ENCODE measurements around the gene ADD1.

The ADD1 gene, protein sequence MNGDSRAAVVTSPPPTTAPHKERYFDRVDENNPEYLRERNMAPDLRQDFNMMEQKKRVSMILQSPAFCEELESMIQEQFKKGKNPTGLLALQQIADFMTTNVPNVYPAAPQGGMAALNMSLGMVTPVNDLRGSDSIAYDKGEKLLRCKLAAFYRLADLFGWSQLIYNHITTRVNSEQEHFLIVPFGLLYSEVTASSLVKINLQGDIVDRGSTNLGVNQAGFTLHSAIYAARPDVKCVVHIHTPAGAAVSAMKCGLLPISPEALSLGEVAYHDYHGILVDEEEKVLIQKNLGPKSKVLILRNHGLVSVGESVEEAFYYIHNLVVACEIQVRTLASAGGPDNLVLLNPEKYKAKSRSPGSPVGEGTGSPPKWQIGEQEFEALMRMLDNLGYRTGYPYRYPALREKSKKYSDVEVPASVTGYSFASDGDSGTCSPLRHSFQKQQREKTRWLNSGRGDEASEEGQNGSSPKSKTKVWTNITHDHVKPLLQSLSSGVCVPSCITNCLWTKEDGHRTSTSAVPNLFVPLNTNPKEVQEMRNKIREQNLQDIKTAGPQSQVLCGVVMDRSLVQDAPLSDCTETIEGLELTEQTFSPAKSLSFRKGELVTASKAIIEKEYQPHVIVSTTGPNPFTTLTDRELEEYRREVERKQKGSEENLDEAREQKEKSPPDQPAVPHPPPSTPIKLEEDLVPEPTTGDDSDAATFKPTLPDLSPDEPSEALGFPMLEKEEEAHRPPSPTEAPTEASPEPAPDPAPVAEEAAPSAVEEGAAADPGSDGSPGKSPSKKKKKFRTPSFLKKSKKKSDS

DNA sequence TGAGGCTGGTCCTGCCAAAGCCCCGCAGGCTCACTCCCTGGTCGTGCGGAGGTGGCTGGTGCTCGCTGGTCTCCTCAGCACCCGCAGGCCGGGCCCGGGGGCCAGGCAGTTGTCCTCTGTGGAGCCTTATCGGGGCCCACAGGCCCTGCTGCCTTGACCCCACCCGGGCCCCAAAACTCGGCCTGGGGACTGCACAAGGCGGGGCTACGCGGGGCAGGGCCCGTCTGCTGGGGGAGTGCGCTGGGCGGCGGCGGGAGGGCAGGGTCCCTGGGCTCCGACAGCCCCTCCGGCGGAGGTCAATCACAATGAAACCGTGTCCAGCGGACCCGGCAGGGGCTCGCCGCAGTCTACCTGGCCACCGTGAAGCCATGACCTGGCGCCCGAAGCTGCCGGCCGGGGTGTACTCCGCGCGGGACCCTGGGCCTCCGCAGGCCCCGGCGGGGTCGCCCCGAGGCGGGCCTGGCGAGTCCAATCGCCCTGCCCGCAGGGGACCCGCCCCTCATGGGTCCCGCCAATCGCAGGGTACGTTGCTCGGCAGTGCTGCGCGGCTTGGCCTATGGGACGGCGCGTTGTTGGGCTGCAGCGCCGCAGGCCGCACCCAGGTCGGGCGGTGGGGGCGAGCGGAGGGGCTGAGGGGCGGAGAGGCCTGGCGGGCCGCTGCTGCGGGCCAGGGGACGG is at the start of gene ADD1:
TSS of gene ADD1 (plus strand) at position 582 of the 678 bp plus-strand sequence. CDS start 32,072 bp downstream, outside the sequence.
- DNase-seq = peak; percentile 88 to 90

DNA sequence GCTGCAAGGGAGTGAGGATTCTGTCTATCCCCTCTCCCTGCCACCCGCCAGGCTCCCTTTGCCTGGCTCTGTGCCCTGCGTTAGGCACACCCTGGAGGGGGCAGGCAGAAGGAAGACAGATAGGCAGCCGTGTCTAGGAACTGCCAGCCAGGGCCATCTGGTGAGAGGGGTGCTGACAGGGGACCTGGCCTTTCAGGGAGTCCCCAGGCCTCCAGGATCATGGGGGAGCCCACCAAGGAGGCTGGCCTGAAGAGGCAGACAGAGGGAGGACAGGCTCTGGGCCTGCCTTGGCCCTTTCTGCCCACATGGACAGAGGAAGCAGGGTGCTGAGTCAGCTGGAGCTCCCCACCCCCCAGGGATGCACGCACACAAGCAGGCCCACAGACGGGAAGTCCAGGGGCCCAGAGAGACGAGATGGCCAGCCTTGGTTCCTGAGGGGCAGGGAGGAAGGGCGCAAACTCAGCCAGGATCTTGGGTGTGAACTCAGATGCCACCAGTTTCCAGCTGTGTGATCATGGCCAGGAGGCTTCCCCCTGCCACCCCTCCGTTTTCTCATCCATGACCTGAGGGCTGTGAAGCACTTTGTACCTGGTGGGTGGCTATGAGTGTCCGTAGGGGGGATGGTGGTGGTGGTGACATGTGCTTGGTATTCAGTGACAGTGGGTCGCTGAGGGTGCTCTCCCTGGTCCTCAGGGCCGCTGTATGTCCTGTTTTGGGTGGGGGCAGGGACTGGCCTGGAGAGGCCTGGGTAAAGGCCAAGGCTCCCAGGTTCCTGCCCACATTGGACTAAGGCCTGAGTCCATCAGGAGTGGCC is 49.0 kb upstream of the ADD1 start:
- no peak for DNase-seq

DNA sequence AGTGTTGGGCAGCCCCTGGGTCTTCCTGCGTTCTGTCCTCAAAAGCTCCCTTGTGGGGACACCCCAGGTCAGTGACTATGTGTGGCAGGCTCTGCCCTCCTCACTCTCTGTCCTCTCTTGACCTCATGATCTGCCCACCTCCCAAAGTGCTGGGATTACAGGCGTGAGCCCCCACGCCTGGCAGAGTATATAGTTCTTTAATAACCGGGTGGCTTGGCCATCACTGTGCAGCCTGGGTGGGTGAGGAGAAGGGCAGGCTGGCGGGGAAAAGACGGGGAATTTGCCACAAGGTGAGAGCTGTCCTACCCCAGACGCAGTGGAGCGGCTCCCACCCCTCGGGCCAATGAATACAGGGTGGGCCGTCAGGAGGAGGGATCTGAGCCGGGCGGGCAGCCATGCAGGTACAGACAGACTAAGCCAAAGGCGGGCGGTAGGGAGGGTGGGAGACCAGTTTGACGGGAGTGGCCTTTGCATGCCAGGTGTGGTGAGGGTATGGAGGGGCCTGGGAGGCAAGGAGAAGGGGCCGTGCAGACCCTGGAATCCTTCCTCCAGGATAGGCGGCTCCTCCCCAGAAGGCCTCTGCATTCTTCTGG is 48.2 kb upstream of the ADD1 start:
- no peak for DNase-seq

DNA sequence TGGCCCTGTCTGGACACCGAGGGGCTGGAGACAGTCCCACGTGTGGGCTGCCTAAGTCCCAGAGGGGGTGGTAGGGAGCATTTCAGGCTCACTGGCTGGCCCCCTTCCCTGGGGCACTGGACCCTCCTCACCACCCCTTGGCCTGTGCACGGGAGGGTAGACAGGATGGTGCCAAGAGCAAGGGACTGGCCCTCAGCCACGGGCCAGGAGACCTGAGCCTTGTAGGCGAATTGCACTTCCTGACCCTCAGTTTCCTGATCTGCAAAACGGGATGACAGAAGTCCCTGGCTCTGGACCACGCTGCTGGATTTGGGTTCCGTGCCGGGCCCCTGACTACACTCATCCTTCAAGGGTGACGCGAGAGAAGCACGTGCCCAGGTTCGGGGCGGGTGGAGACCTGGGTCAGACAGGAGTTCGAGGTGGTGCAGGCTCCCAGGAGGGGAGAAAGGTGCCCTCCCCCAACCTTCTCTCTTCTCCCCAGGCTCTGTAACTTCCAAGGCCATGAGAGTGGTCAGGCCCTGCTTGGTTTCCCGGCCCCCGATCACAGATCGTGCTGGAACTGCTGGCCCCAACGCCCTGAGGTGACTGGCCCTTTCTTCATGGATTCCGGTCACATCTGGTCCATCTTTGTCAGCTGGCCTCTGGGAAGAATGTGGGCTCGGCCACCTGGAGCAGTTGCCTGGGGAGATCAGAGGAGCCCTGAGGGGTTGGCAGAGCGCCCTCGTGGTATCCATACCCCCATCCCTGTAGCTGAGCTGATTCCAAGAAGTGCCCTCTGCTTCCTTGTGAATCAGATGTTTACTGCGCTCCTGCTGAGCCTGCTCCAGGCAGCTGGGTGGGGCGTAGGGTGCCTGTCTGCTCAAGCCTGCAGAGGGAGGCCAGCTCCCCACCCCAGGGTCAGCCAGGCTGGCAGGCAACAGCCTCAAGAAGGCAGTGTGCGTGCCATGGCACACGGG is 47.5 kb upstream of the ADD1 start:
- DNase-seq = no peak

DNA sequence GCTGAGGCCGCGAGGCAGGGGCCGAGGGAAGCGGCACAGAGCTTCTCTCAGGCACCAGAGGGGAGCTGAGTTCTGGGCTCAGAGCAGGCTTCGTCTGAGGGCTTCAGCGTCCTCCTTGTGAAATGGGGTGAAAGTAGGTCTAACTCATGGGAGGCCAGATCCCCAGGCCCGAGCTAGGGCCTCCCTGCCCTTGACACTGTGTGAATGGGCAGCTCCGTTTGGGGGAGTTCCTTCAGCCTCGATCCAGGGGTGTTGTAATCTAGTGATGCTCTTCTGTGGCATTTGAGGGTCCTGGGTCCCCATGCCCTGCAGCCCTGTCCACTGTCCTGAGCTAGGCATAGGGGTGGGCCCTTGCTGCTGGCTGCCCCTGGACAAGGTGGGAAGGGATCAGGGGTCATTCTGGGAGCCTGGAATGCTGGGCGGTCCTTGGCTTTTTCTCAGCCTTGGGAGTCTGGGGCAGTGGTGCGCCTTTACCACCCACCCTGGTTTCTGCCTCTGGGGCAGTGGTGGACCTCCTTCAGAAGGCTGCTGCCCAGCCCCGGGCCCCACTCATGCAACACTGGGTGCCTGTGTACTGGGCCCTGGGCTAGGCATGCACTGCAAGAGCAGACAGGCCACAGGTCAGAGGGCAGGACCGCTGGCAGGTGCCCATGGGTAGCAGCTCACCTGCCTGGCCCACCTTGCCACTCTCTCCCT is 46.6 kb upstream of the ADD1 start:
- DNase-seq = no peak

DNA sequence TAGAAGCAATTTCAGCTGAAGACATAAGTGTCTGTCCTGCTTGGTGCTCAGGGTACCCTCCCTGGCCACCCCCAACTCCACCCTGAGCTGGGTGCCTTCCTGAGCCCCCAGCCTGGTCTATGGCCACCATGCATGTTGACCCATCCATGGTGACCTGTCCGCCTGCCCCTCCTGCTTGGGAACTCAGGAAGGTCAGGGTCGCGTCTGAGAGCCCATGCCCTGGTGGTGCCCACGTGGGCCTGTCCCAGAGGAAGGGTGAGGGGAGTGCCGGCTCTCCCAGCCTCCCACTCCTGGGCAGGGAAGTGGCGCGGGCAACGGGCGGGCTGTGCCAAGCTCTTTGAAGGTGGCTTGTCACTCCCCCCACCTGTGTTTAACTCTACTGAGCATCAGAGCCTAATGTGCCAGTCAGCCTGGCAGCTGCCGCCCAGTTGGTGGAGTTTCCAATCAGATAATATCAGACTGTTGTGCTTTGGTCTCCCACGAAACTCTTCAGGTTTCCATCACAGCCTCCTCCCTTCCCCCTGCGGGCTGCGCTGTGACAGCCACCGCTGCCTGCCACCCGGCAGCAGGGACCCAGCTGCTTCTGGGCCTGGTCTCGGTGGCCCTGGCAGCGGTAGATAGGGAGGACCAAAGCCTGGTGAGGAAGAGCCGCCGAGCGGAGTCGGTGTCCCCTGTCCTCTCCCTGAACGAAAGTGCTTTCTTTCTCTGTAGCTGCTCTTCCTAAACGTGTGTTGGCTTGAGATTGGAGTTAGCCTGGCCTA is 45.9 kb upstream of the ADD1 start:
- peak; percentile 60 to 65 for DNase-seq

DNA sequence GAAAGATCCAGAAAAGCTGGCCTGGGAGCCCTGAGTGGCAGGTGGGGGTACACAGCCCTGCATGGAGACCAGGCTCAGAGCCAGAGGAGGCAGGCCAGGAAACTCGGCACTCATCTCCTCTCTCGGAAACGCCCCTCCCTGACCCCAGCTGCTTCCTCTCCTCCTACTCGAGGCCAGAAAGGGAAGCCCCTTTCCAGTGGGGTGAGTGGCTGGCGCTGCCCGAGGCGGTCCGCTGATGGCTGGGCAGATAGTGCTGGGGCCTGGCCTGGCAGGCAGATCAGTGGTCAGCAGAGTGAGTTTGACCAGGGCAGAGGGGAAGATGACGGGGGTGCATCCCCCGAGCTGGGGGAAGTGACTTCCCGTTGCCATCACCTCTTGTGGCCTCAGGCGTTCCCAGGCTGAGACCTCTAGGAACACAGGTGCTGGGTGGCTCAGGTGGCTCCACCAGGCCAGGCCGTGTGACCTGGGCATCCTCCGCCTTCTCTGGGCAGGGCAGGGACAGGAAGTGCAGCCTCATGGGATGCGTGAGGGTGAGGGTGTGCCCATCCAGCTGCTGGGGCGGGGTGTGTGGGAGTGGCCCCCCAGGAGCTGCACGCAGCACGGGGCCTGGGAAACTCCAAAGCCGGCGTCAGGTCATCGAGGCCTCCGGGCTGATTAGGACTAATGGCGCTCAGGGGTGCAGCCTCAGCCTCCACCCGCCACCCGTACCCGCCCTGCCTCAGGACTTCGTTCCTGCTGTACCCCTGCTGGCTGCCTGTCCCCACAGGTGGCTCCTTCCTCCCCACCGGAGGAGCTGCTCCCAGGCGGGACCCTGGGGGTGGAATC is 45.0 kb upstream of the ADD1 start:
- DNase-seq = peak in 1 of 2 donors; percentile 50

DNA sequence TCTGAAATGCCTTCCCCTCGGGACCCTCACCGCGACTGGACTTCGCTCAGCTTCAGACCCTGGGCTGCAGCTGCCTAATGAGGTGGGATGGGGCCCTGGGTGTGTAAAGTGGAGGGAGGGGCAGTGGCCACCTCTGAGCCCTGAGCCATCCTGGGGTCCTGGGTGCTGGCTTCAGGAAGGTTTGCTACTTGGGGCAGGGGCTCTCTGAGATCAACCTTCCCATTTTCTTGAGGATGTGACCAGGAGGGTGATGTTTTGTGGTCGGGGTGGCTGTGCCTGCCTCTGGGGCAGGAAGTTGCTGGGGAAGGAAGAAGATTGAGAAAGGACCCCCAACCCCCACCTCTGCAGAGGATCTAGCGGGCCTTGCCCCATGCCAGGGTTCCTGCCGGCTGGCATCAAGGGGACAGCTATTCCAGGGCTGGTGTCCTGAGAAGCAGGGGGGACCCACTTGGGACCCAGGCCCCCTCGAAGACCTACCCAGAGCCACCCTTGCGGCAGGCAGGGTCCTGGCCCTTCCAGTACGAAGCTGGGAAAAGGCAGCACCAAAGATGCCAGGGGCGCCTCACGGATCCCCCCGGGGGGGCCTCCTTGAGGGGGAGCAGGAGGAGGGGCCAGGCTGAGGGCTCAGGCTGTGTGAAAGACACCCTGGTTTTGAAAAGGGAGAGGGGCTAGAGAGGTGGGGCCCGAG is 44.3 kb upstream of the ADD1 start:
- no peak for DNase-seq

DNA sequence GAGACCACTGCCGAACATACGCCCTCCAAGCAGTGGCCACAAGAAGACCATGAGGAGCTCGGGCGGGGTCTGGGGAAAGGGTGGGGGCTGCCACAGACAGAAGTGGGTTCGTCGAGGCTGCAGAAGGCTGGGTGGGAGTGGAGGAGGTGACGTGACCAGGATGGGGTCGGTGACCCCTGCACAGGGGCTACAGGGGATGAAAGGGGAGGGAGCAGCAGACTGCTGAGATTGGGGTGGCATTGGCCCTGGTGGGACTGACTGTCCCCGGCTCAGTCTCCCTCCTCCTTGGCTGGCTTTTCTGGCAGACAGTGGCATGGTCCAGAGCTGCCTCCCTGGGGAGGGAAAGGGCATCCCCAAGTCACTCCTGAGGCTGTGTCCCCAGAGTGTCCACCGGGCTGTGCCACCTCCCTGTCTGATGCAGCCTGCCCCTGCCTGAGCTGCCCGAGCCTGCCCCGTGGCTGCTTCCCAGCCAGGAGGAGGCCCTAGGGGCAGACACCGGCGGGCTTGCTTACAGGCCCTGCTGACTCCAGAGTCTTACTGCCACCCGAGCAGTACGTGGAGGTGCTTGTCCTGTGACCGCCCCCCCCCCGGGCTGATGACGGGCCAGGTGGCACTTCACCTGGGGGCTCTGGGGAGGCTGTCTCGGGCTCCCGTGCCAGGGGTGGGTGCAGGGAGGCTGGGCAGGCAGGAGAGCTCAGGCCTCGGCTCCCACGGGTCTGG is 43.5 kb upstream of the ADD1 start:
- DNase-seq = no peak

DNA sequence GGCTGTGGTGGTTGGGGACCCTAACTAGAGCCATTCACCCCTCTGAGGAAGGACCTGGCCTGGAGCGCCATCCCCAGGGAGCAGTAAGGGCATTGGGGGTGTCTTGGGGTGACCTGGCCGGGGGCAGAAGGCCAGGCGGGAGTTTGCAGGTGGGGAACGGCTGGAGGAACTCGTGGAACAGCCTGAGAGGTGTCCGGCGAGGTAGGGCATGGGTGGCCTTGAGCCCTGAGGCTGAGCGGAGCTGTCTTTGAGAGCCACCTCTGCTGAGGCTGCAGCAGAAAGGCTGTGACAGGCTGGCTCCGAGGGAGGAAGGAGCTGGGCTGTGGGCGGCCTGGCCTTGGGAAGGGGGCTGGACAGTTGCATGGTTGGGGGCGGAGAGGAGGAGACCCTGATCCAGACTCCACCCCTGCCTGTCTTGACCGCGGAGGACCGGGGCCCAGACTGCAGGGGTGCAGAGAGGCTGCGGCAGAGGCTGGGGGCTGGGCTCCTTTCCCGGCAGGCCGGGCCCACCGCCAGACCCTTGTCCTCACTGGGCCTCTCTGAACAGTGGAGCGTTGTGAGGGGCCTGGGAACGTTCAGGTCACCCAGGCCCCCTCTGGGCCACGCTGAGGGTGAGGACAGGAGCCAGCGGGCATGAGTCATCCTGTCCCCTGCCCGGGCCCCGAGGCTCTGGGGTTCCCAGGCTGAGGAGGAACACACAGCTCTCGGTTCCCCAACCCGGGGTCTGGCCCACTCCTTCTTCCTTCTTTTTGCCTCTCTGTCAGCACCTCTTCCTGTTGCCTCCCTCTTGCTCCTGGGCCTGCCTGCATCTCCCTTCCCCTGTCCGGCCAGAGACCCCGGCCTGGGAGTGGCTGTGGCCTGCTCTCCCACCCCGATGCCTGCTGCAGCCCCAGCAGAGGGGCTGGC is 42.7 kb upstream of the ADD1 start:
- DNase-seq = no peak

DNA sequence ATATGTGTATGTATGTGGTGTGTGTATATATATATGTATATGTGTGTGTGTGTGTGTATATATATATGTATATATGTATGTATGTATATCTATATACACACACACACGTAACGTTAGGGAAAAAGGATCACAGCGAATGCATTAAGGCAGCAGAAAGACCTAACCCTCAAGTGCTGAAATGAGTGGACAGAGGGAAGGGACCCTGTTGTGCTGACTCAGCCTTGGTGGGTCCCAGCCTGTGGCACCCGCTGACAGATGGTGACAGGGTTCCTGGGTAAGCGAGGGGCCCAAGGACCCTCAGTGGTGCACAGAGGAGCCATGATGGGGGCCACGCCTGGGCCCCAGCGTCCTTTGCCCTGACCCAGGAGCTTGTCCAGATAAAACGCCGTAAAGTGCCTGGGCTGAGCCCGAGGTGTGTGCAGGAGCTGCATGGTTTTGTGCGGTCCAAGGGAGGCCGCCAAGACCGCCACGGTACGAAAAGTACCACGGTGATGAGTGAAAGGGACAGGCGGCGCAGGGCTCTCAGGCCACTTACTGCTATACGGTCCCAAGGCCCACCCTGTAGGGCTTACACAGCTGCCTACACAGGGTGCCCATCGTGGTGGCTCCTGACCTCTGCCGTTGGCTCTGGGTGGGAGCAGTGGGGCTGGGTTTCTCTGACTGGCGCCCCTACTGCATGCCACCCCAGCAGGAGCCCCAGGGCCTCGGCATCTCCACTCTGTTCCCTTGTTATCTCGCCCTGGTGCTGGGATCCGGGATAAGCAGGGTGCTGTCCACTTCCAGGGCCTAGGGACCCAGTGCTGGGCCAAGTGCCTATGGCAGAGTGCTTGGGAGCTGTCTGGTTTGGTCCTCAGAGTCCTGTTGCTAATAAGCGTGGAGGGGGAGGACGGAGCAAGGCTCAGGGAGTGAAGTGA is 40.8 kb upstream of the ADD1 start:
- DNase-seq = no peak

DNA sequence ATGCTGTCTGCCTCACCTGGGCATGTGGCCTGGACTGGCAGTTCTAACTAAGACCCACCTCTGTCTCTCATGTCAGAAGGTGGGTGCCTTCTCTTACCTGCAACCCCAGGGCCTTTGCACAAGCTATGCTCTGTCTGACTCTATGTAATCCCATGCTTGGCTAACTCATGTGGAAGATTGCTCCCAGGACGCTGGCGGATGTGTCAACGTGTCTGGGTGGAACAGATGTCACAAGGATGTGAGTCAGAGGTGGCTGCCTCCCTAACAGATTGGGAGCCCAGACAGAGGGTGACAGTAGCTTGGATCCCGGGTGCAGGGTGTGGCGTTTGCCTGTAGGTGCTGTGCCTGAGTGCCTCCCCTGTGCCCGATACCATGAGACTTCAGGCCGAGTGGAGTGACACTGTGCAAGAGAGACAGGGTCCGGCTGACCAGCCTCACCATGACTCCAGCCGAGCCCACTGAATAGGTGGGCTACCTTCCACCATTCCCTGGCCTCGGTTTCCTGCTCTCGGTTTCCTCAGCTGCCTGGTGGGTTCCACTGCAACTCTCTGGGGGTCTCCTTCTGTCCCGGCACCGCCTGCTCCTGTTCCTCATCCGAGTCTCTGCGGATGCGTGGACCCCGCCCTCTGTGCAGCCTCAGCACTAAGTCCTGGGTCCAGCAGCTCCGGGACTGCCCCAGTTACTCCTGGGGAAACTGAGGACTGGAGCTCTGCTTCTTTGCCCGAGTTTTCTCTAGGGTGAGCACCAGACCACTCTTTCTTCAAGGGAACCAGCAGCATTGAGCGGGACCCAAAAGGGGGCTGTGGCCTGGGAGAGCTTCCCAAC is 39.8 kb upstream of the ADD1 start:
- no peak for DNase-seq

DNA sequence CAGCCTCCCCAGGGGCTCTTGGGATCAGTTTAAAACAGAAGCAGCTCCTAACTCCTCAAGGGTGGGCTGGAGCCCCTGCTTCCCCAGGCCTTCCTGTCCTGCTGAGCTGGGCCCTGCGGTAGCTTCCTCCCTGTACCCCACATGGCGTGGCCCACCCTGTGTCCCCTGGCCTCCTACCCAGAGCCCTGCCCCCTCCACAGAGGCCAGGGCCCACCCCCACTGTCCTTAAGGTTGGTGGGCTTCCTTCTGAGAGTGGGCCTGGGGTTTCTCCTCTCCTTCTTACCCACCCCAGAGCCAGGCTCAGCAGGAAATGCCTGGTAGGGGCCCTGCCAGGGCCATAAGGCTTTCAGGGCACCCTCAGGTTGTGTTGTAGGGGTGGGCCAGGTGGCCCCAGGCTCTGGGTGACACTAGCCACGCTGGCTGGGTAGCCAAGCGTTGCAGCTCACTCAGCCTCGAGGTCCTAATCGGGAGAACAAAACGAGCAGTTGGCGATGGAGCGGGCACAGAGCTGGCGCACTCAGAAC is 39.1 kb upstream of the ADD1 start:
- DNase-seq = no peak

DNA sequence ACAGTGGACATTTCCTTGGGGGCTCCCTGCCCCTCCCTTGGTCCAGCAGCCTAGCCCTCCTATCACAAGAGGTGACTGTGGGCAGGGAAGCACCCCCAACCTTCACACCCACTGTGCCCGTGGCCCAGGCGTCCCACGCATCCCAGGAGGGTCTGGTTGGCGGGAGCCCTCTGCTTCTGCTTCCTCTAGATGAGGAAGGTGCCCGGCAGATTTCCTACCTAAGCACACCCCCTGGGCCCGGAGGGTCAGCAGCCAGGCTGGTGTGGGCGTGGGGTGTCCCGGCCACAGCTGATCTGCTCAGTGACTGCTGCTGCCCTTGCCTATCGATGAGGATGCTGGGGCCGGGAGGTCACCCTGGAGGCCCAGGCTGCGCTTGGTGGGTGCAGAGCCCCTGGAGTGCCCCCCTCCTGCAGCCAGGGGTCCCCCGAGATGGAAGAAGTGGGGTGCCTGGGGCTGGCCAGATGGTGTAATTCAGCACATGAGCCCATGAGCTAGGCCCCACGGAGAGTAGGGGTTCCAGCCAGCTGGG is 38.6 kb upstream of the ADD1 start:
- no peak for DNase-seq
